Dedifferentiated amniotic fluid mesenchymal stem cell (primary cell): ENCODE data around the gene GSTO2.

Experiments
- DNase-seq: peaks from one replicate; pipeline ENCODE4 v3.0.0-alpha.2; 2016; ENCODE audit errors: extremely low spot score

The GSTO2 gene

DNA sequence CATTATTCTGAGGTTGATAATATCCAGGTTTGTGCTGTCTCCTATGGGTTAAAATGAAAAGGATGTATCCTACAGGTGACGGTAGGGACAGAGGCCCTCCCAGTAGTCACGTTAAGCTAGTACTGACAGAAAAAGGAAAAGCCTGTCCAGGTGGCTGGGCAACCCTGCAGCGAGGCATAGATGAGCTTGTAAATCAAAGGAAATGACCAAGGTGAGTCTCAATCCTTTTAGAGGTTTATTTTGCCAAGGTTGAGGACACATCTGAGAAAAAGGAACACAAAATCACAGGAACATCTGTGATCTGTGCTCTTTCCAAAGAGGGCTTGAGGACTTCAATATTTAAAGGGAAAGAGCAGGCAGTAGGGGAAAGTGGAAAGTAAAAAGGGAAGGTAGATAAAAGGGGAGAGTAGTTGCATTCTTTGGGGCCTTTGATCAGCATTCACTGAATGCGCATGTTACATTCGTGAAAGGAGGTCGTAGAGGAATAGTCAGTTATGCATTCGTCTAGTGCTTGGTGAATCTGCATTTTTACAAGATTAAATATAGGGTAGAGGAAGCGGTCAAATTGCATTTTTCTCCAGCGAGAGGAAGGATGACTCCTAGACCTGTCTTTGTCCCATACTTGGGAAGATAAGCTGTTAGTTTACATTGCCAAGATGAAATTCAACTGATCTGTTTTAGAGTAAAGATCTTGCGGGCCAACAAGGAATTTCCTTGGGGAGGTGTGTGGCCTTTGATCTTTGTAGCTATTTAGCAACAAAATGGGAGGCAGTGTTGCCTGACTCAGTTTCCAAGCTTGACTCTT lies 15.2 kb upstream of the GSTO2 start:
- DNase-seq: no peak

DNA sequence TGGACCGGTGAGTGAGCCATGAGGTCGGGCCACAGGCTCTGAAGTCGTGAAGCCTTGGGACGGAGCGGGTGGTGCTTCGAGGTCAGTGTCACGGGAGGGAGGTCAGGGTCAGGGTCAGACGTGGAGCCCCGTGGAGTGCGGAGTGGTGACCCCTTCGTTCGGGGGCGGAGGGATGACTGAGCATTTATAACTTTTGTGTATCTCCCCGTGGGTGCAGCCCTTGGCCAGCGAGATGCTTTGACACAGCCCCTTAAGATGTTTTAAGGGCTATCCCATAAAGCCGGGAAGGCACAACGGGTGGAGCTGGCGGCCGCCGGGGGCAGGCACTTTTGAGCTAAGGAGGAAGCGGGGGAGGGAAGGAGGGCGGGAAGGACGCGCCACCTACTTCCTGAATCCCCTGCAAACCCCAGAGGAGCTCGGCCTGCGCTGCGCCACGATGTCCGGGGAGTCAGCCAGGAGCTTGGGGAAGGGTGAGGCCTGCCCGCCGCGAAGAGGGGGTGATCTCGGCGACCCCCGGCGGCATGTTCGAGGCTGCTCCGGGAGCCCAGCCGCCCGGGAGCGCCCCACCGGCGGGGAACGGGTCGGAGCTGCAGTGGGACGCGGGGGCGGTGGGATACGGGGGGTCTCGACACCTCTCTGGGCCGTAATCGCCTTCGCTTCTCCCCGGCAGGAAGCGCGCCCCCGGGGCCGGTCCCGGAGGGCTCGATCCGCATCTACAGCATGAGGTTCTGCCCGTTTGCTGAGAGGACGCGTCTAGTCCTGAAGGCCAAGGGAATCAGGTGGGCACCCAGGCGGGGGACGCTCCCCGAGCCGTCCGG lies 14.3 kb upstream of the GSTO2 start, which contains the start of gene GSTO1:
GSTO1 (plus strand) TSS at position 400 of the 818 bp plus-strand sequence; CDS start at position 437, 37 bp downstream.
- no peak for DNase-seq

DNA sequence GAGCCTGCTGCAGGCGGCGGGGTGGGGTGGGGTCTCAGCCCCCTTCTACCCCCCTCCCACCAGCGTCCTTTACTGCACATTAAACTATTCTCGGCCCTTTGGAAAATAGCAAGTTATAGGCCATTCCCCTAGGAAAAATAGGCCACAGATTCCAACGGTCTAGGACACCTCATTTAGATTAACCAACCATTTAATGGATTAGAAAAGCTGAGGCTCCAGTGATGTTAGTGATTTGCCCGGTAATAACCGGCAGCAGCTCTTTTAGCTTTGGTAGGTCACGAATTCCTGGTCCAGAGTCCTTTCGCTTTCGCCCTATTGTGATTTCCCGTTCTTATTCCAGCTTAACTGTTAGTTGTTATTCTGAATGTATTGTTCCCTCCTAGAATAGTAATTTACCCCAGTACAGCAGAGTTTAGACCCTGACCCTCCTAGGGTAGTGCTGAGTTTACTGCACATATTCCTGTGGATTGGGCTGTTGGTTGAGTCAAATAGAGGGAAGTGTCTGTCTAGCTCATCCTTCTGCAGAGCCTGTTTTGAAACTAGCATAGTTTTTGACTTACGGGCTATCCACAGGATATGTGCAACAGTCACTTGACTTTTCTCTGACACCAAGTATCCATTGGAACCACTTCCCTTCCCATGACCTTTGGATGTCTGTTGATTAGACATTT lies 13.5 kb upstream of the GSTO2 start:
- no peak for DNase-seq

DNA sequence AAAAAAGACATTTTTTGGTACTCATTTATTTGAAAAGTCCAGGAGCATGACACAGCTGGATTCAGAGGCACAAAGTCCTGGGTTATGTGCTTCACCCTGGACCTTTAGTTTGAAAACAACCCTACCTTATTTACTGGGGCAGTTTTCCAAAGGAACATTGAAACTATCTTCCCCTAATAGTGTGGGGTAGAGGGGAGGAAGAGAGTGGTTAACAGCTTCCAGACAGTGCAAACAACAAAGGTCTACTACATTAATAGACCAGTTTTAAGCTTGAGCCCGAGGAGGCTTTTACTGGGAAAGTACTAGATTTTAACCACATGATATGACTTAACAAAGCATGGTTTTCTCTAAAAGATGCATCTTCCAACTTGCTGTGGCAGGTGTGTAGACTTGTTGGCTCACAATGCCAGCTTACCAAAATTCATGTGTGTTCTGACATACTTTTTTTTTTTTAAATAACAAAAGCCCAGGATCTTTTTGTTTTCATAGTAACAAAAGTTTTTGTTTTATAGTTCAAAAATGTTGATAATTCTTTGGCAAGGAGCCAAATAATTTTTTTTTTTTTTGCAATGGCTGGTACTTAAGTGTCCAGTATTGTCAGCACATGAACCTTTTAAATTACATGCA lies 12.5 kb upstream of the GSTO2 start:
- DNase-seq: no peak

DNA sequence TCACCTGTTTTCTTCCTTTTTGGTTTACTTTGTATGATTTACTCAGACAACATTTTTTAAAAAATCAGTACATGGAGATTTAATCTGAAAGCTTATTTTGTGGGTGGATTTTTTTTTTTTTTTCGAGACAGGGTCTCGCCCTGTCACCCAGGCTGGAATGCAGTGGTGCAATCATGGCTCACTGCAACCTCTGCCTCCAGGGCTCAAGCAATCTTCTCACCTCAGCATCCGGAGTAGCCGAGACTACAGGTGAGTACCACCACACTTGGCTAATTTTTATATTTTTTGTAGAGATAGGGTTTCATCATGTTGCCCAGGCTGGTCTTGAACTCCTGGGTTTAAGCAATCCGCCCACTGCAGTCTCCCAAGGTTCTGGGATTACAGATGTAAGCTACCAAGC lies 11.7 kb upstream of the GSTO2 start:
- DNase-seq: no peak

DNA sequence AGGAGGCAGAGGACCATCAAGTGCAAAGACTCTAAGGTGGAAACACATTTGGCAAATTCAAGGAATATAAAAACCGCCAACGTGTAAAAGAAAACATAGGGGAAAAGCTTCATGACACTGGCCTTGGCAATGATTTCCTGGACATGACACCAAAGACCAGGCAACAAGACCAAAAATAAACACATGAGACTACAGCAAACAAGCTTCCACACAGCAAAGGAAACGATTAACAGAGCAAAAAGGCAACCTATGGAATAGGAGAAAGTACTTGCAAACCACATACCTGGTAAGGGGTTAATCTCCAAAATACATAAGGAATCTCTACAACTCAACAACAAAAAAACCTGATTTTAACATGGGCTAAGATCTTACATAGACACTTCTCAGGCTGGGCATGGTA lies 10.8 kb upstream of the GSTO2 start:
- DNase-seq: no peak

DNA sequence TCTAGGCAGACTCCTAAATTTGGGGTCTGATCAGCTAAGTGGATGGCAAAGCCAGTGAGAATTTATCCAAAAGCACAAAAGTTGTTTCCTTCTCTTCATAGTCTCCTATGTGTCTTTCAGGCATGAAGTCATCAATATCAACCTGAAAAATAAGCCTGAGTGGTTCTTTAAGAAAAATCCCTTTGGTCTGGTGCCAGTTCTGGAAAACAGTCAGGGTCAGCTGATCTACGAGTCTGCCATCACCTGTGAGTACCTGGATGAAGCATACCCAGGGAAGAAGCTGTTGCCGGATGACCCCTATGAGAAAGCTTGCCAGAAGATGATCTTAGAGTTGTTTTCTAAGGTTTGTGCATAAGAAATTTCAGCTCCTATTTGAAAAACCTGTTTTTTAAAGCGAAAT lies 9.5 kb upstream of the GSTO2 start:
- no peak for DNase-seq

DNA sequence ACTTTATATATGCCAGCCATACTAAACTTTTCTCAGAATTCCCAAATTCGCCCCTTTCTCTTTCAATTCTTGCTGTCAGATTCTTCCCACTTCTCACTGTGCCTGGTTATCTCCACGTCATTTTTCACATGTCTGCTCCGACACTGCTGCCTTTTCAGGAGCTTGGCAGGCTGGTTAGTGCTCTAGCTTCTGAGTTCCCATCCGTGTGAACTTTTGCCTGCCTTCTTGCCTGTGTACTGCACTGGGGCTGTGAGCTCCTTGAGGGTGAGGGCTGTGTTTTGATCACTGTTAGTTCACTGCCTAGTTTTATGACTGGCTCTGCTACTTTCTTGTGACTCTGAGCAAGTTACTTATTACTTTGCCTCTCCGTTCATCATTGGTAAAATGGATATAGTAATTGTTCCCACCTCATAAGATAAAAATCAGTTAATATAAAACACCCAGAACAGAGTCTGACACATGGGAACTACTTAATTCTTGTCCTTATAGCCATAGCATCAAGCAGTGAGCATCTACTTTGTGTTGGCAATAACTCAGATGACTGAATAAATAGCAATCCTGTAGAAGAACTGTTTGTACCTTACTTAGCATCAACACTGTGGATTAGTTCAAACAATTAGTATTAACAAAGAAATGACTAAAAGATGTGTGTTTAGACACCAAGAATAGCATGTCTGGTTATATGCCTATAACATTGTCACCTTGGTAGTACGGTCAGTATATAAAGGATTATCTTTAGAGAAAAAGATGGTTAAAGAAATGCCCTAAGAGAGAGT lies 8.8 kb upstream of the GSTO2 start:
- no peak for DNase-seq

DNA sequence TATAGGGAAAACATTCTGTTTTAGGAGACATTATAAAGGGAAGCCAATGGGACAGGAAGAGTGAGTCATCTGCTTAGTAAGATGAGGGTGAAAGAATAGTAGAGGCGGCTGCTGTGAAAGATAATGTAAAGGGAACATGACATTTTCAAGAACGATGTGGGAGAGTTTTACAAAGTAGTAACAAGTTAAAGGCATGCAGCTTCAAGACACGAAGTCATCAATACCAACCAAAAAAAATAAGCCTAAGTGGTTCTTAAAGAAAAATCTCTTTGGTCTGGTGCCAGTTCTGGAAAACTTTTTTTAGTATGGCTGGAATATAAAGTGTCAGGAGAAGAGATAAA lies 8.2 kb upstream of the GSTO2 start:
- DNase-seq: no peak

DNA sequence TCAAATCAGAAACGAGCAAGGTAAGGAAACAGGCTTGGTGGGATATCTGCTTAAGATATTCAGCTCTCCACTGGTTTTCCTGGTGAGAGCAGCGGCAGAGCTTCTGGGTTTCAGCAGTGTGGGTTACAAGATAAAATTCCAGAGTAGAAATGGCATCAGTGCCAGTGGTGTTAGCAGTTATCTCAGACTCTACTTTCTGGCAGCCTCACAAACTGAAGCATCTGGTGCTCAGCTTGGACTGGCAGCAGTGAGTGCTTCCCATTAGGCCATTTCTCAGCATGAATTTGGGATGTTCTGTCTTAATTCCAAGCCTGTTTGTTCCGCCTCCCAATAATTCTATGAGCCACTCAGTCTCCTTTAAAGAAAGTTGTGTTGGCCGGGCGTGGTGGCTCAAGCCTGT lies 6.9 kb upstream of the GSTO2 start:
- no peak for DNase-seq

DNA sequence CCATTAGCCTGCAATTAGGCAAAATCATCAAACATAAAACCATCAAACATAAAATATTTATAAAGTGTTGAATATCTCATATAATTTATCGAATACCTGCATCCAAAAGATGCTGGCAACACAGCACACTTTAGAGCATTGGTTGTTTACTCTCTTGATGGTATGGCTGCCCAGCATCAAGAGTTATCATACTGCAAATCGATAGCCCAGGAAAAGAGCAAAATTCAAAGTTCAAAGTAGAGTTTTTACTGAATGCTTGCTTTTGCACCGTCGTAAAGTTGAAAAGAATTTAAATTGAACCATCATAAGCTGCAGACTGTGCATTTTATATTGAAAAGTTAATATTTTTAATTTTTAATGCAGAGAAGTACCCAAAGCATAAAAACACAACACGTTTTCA lies 4.2 kb upstream of the GSTO2 start:
- DNase-seq: no peak

DNA sequence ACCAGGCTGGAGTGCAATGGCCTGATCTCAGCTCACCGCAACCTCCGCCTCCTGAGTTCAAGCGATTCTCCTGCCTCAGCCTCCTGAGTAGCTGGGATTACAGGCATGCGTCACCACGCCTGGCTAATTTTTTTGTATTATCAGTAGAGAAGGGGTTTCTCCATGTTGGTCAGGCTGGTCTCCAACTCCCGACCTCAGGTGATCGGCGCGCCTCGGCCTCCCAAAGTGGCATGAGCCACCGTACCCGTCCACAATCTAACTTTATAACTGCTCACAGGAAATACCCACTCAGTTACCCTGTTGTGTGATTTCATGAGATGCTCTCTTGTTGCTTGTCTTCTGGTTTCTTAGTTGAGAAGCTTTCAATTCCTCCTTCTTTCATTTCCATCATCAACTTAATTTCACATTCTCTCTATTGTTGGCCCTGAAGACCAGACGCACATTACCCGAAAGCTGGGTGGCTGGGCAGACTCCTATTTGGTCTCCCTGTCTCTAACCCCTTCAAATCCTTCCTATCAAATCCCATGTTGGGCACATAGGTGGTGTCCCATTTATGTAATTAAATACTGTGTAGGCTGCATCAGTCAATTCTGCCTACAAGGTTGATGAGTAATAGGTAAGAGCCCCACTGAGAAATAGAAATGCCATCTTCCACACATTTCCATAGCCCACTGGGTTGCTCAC lies 1.1 kb upstream of the GSTO2 start:
- no peak for DNase-seq

DNA sequence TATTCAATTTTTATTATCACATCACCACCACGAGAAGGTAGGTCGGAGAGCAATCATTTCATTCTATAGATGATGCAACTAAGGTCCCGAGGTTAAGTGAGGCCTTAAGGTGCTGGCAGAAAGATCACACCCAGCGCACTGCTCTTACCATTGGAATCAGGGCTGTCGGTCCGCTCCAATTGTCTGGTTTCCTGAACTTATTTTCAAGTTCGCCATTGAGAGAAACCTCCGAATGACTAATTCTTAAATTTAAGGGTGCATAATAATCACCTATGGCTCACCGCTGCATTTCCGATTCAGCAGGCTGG lies 625 bp upstream of the GSTO2 start:
- DNase-seq: no peak

DNA sequence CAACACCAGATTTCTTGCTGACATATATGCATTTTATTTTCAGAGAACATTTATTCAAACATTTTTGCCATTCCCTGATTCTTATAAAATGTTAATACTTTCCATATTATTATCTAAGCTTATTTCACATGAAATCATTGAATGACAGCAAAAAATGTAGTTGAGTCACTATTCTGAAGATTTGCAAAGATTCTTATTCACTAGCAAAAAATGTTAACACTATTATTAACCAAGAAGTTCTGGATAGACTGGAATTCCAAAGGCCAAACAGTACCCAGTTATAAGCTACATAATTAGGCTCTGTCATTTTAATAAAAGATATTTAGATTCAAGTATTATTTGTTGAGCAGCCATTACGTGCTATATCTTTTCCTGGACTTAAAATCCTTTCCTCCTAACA lies 4.3 kb downstream of the GSTO2 start:
- no peak for DNase-seq

DNA sequence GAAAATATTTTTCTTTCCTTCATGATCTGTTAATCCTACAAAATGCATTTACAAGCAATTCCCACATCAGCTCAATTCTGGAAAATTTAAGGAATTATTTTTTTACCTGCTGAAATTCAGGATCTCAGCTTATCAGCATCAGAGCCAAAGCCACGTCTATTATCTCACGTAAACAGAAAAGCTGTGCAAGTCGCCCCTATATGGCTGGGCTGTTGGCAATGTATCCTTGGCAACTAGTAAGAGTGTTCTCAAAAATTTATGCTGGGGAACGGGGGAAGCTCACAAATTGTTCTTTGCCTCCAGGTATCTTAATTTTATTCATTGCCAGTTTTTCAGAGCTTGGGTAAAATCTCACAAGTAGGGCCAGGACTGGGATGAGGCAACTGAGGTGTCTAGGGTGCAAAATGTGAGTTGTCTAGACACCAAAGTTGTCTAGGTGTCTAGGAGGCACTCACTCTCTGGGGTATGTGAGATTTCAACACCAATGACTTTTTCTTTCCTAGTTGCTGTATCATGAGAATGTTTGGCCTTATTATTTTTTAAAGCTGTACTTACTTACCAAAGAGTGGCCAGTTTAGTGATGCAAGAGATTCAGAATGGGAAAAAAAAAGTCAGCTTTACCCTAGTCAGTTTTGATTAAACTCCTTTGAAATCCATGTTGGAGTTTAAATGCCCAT lies 5.1 kb downstream of the GSTO2 start:
- DNase-seq: no peak

DNA sequence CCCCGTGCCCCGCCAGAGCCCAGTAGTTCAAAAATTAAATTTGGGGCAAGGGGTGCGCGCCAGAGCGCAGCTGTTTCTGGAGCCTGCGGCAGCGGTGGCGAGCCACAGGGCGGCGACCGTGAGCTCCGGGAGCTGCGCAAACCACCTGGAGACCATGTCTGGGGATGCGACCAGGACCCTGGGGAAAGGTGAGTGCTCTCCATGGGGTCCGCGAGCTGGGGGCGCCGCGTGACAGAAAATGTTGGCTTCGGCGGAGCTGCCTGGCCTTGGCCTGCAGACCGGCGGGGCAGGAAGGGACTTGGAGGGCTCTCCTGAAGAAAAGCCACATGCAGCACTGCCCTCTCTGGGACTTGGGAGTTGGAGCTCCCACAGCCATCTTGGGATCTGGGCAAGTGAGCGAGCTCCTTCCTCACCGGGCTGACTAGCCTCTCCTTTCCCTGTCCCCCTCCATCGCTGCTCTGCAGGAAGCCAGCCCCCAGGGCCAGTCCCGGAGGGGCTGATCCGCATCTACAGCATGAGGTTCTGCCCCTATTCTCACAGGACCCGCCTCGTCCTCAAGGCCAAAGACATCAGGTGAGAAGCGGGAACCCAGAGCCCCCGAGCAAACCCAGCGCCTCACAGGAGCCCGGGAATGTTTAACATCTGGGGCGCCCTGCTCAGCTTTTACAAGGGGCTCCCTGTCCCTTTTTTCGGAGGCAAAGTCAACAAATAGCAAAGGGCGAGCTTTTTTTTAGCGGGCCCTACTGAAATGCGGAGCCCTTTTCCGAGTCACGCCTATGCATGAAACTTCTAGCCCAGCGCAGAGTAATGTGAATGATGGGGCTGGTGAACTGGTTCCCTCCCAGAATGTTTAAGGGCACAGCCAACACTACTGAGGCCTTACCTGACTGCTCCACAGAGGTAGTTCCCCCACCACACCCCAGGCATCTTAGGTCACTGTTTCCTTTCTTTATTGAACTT lies 6.1 kb downstream of the GSTO2 start:
- no peak for DNase-seq

DNA sequence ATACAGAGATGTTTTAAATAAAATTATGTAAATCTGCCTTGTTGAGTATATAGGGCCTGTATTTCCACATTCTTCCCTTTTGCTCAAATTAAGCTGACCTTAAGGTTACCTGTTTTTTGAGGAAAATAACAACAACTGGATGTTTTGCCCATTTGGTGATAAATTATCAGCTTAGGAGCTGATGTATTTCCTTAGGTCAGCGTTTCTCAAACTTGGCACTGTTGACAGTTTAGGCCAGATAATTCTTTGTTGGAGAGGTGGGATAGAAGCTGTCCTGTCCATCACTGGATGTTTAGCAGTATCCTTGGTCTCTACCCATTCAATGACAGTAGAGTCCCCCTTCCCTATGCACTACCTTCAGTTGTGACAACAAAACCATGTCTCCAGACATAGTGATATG lies 7.2 kb downstream of the GSTO2 start:
- DNase-seq: no peak

DNA sequence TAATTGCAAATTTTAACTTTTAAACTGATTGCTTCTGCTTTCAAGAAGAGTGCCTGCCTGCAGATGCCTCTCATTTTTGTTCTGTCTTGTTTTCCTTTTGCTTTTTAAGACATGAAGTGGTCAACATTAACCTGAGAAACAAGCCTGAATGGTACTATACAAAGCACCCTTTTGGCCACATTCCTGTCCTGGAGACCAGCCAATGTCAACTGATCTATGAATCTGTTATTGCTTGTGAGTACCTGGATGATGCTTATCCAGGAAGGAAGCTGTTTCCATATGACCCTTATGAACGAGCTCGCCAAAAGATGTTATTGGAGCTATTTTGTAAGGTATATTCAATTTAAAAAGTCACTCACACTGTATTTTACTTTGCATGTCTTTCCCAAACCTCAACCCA lies 8.8 kb downstream of the GSTO2 start:
- DNase-seq: no peak

DNA sequence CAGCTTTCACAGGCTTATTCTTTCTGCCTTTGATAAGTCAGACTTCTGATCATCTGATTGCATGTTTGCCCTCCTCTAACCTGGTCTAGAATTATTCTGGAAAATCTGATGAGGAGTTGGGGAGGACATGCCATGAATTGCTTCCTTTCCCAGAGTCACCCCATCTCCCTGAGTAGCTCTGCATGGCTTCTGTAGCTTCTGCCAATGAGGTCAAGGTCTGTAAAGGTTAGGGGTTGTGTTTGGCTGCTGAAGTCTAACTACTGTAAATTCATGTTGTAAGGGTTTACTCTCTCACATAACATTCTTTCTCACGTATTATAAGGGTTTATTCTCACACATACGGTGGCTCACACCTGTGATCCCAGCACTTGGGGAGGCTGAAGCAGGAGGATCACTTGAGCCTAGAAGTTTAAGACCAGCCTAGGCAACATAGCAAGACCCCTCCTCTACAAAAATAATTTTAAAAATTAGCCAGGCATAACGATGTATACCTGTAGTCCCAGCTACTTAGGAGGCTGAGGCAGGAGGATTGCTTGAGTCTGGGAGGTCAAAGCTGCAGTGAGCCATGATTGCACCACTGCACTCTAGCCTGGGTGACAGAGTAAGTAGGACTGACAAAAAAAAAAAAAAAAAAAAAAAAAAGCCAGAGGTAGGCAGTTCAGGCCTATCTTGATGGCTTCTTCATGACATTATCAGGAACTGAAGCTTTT lies 10.7 kb downstream of the GSTO2 start:
- DNase-seq: no peak
